IPS-NIHi11 (cell line): ENCODE data around the gene MCF2L2.
A peak's percentile ranks its signal among the peaks of the same experiment; 100 is the strongest.

Experiments
- DNase-seq: peaks from one replicate; pipeline ENCODE4 v3.0.0; 2012; ENCODE audit warnings: mixed read lengths, low spot score

MCF2L2 gene

DNA sequence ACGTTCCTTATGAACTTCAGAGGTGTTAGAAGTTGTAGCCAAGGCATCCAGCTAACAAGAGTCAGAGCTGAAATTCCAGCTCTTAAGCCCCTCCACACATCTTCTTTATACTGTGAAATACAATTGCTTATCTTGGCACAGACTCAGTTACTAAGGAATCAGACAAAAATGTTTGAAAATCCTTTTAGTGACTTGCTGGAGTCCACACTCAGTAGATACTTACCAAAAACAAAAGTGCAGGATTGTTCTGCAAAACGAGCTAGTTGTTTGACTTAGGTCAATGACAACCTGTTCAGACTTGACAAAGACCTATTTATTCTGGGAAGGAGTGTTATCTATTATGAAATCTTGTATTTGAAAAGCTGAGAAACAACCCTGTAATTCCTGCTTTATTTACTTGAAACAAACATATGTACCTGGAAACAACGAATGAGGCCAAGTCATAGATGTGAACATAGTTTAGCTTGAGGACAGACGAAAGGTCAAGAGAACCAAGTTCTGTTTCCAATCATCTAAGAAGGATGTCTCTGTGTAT lies 136.9 kb downstream of the MCF2L2 start:
- no peak for DNase-seq

DNA sequence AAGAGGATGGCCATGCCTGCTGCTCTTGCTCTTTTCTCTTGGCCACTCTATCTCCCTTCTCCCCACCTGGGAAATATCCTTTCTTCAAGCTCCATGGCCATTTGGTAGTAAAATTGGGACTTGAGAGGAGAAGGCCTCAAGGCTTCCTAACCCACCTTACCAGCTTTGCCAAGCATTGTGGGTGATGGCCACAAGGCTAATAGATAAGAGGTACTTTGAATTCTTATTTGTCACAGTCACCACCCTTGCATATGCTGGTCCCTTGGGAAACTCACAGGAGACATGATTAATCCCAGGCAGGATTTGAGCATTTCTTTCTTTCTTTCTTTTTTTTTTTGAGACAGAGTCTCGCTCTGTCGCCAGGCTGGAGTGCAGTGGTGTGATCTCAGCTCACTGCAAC lies 138.2 kb downstream of the MCF2L2 start:
- DNase-seq, result no peak

DNA sequence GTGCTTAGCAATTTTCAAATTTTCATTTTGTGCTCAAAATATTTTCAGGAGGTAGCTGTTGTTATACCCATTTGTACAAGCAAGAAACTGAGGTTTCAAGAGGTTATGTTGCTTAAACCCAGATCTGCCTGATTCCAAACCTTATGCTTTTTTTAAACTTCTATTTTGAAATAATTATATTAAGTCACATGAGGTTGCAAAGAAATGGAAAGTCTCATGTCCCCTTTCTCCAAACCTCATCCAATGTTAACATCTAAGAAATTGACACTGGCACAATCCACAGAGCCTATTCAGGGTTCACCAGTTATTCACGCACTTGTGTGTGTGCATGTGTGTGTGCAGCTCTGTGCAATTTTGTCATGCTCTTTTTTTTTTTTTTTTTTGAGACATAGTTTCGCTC lies 140.3 kb downstream of the MCF2L2 start:
- no peak for DNase-seq

DNA sequence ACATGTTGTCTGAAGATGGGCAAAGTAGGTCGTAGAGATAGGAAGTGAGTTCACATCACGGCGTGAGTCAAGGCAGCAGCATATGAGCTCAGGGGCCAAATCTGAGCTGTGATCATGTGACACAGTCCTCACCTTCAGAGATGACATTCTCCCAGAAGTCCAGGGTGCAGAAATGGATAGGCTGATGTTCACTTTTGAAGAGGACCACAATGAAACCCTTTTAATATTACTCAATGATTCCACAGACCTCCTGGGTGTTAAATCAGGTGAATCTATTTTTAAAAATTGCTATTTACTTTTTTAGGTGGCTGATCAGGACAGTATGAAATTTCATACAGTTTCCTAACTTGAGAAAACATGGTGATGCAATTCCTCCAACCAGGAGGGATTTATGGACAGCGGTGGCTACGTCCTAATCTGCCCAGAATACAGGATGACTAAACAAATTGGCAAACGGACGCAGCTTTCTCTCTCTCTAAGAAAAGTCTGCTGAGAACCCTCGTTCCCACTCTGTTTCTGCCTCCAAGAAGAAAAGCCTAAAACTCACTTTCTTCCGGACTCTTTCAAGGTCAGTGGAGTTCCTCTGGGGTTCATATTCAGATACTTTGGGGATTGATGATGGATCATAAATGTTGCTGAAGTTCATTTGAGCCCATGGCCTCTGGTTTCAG lies 141.0 kb downstream of the MCF2L2 start:
- DNase-seq, result no peak

DNA sequence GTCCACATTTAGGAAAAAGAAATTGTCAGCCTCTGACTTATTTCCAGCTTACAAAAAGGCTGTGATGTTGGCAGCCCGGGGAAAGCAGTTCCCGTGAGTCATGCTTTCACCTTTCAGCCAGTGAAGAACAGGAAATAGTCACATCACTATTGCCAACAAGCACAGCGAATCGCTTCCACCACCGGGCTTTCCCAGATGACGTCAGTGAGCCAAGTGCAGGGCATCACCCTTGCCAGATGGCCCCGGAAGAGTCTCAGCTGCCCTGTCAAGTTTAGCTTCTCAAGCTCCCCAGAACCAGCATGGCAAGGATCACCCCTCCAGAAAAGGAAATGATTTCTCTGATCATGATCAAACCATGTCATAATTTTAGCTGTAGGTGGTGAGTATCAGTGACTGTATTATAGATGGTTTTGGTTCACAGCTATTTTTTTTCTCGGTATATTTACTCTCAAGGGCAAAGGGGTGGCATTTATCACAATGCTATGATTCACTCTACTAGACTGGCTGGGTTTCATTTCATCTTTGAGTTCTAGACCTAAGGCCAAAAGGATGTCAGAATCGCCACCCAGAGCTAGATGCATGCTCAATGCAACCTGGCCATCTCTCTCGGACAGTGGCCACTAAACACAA lies 142.5 kb downstream of the MCF2L2 start:
- DNase-seq, result peak; percentile 70

DNA sequence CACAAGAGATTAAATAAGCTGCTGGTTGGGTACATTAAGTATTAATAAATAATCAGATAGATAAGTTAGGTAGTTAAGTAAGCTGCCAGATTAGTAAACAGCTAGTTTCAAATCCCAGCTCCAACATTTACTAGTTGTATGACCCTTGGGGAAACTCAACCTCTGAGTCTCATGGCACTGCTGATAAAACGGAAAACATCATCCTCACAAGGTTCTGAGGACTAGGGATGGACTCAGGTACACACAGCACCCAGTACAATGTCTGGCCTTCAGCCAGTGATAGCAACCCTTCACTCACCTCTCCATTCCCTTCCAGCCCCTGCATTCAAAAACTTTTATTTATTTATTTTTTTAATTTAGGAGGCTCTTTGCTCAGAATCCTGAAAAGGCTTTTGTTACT lies 143.1 kb downstream of the MCF2L2 start:
- DNase-seq, result no peak

DNA sequence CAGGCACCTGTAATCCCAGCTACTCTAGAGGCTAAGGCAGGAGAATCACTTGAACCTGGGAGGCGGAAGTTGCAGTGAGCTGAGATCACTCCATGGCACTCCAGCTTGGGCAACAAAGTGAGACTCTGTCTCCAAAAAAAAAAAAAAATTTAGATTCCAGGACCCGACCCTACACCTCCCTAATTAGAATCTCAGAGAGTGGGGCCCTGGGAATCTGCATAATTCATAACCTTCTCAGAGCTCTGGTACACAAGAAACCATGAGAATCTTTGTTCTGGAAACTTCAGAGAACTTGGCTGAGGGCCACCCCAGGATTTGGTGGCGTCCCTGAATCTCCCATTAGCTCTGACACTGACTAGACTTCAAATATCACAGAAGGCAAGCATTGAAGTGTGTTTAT lies 143.8 kb downstream of the MCF2L2 start:
- DNase-seq, result no peak

DNA sequence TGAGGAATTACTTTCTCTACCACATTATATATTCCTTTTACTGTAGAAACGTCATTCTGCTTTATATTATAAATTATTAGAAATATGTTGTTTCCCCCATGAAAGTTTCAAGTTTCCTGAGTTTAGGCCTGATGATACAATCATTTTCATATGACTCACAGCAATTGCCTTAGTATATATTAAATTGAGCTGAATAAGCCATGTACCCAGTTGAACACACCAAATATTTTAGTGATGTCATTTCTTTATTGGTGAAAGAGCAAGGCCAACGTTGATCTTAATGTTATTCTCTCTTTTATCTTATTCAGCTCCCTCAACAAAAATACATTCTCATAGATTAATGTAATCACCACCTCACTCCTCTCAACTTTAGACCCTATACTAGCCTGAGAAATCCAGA lies 144.5 kb downstream of the MCF2L2 start:
- DNase-seq, result no peak

DNA sequence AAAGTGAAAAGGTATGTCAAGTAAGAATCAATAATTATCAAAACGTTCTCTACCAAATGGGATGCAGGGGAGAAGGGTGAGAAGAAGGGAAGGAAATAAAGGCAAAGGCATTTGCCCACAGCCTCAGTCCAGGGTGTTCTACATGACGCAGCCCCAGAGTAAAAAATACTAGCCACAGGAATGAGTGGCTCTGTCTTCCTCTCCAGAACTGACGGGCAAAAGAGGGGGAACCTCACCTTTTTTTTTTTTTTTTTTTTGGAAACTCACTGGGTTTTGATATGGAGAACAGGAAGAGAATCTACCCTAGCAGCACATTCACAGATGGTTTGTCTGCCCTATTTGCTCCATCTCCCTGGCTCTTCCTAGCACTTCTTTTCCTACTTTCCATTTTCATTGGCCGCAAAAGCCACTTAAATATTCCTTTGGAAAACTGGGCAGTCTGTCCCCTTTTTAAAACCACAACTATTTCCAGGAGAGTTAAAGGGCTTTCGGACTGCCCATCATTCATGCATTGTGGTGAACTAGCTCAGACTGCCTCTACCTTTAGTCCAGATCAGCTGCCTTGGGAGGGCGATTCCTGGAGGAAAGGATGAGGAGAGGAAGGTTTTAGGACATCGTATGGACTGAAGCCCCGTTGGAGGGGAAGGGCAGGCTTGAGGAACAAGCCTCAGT lies 147.2 kb downstream of the MCF2L2 start:
- DNase-seq, result no peak

DNA sequence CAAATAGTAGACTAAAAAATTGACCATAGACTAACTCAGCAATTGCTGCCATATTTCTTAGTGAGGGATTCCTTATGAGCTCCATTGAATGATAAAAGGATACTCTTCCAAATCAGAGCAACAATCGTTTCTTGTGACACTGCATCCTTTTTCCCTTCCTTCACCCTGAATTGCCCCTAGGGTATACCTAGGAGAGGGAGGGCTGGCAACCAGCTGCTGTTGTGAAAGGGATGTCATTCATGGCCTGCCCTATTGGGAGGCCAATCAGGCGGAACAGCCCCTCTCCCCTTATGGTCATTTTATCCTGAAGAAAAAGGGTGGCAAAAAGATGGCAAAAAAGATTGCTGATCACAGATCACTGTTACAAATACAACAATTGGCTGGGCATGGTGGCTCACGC lies 149.0 kb downstream of the MCF2L2 start:
- DNase-seq, result no peak

DNA sequence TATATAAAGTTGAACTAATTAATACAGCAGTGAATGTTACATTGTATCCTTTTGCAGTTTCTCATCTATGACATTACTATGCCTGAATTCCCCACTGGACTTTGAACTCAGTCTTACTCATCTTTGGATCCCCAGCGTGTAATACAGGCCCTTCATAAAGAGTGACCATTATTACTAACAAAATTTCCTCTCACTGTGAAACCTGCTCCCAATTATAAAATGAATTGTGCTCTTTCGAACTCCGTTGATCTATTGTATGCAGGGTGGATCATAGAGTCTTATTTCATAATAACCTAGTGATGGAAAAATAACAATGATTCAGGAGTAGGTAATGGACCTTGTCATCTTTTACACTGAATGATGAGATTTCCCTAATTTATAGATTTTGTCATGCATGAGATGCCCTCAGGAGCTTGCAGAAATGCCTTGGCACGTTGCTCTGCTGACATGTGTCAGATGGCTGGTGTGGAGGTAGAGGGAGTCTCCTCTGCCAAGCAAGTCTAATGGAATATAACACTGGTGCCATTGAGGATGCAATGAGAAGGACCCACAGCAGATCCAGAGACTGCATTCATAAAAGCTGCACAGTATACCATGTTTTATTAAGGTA lies 149.8 kb downstream of the MCF2L2 start:
- DNase-seq, result no peak

DNA sequence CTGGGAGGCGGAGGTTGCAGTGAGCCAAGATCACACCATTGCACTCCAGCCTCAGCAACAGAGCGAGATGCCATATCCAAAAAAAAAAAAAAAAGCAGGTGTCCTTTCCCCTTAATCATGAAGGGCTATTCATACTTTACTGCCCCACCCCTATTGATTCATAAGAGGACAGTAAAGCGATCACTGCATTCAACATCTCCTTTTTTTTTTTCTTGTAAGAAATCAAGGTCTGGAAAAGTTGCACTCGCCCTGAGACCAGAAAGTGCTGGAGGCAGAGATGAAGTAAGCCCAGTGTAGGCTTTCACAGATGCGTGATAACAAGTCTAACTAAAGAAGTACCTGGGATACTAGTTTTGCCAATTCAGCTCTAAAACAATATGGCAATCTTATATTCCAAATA lies 151.2 kb downstream of the MCF2L2 start:
- no peak for DNase-seq

DNA sequence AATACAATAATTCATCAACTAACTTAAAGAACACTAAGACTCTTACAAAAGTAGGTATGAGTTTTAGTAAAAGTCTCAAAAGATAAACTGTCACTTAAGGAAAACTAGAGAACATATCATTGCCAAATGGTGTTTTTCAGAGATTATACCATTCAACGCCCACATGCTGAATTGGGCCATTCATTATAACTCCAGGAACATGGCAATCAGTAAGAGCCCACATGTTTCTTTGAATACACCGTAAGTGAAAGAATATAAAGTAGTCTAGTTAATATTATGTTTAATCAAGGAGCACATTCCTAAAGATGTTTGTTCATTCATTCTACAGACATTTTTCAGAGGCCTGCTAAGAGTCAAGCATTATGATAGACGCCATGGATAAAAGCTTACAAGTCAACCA lies 152.5 kb downstream of the MCF2L2 start:
- DNase-seq, result no peak

DNA sequence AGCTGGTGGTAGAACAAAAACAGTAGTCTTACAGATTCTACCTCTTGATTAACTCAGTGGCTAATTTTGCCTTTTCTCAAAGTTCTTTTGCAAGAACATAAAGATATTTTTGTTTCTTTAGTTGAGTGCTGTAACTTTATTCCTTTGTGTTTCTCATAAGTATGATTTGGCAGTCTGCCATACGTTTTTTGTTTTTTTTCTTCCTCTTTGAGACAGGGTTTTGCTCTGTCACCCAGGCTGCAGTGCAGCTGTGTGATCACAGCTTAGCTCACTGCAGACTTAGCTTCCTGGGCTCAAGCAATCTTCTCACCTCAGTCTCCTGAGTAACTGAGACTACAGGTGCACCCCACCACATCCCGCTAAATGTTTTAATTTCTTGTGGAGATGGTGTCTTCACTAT lies 153.0 kb downstream of the MCF2L2 start:
- no peak for DNase-seq

DNA sequence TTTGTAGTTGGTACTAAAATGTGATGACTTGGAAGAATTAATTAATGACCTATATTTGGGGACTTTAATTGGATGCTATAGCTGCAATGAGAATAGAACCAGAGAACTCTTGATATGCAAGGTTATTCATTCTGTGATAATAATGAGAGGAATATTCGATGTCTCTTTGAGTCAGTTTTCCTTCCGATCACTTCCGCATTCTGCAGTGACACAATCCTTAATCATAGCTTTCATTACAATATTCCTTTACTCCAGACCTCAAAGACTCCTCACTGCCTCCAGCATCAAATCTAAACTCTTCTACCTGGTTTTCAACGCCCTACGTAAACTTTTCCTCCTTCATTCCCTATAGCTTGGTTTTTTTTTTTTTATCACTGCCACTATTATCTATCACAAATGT lies 153.8 kb downstream of the MCF2L2 start:
- DNase-seq, result no peak

DNA sequence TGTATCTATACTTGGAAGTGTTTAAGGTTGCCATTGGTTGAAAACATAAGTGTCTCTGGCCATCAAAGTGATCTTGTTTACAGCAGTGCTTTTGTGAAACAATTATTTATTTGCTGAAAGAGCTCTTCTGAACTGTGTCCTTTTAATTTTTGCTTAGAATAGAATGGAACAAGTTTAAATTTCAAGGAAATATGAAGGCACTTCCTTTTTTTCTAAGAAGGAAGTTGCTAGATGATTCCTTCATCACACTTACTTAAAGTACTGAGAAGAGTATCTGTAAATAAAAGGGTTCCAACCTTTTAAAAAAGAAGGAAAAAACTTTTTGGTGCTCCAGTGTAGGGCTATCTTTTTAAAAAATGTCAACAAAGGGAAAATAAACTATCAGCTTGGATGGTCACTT lies 155.6 kb downstream of the MCF2L2 start:
- no peak for DNase-seq

DNA sequence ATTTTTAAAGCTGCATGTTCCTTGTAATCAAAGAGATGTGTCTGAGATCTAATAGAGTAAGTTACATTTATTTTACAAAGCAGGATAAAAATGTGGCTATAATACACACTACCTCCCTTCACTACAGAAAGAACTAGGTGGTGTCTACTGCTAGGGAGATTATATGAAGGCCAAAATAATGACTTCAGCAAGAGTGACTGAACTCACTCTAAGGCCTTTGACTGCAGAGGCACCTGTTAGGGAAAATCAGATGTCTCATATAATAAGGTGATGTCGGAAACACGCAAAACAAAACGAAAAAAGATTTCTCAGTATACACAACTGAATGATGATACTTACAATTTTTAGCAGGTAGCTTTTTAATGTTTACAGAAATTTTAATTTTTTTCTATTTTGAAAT lies 156.3 kb downstream of the MCF2L2 start:
- DNase-seq, result no peak

DNA sequence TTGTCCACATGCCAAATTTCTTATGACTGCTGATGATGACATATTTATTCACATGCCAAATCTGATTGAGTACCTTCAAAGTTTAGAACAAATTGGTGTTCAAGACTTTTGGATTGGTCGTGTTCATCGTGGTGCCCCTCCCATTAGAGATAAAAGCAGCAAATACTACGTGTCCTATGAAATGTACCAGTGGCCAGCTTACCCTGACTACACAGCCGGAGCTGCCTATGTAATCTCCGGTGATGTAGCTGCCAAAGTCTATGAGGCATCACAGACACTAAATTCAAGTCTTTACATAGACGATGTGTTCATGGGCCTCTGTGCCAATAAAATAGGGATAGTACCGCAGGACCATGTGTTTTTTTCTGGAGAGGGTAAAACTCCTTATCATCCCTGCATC lies 158.1 kb downstream of the MCF2L2 start:
- no peak for DNase-seq

DNA sequence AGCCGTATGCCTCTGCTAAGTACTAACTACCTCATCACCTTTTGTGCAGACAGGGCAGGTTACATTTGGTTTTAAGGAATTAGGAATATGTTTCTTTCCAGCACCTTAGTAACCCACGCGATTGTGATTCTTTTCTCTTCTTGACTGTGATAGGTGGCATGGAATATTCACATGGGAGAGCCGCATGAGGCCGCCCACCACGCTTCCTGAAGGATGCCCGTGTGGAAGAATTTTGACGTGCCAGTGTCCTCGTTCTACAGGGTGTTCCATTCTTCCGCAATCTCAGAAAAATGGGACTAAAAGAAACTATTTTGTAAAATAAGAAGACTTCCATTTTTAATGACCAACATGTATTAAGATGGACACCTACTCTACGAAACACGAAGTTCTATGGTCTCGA lies 159.1 kb downstream of the MCF2L2 start:
- no peak for DNase-seq

DNA sequence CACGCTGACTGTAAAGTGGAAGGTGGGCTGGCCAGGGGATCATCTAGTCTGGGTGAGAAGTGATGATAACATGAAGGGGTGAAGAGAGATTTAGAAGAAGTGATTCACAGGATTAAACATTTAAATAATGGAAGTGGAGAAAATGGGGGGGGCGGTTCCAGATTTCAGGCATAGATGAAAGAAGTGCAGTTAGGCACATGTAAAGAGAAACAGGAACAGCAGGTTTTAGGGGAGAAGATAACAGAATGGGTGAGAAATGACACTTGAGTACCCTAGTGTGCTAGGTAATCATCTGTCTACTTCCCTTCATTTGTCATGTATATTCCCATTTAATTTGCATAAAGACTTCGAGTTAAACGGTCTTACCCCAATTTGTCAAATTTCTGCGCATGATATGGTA lies 160.1 kb downstream of the MCF2L2 start:
- no peak for DNase-seq

DNA sequence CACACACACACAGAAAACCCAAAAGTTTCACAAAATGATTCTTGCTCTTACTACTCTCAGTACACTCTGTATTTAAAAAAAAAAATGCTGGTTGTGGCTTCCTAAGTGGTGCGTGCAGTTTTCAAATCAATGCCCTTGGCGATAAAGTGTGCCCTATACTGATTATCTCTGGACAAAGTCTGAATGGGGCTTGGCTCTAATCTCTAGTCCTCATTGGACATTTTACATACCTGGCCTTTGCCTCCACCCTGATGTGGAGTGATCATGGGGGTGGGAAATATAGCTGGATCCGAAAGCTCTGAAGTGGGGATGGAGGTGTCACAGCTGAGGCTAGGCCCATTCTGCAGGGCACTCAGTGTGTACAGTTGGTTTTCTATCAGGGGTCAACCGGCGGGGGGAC lies 161.3 kb downstream of the MCF2L2 start:
- no peak for DNase-seq

DNA sequence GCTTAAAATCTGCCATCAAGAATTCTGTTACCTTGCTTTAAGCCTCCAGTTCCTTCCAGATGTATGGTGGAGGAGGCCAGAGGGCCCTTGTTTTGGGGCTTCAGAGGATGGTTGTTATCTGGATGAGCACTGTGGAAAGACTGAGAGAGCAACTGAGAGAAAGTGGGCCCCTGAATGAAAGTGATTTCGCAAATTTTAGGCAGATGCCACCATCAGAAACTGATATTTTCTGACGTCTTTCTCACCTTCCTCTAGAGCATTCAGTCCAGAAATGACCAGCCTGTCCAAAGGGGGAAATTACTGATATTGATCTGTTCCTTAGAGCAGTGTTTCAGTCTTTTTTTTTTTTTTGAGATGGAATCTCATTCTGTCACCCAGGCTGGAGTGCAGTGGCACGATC lies 162.0 kb downstream of the MCF2L2 start:
- DNase-seq, result no peak

DNA sequence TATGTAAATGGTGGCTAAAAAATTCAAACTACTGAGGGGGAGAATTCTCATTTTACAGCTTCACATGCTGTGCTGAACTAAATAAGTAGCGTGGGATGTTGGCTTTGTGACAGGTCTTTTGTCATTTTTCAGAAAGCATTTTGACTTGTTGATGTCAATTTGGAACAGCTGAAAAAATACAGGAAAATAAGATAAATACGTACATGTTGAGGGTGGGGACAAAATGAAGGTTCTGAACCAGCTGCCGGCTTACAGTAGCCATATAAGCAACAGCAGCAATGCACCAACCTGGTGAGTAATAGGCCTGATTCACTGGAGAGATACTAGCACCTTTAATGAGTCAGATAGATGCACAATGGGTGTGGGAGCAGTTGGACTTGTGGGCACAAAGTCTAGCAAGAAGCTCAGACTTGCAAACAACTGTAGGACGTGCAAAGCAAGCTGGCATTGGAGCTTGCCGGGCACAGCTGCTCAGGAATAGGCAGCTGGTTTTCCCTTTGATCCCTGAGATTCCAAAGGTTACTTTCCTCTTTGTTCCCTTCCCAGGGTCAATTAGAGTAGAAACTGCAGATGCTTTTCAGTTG lies 162.5 kb downstream of the MCF2L2 start:
- DNase-seq, result no peak
